CD4-positive, alpha-beta T cell treated with Interleukin-4 for 1 hour (primary cell): Measurements from ENCODE around the gene UFSP2.

ENCODE experiments used
- DNase-seq, 2 donors: peaks; one replicate each; pipeline ENCODE4 v3.0.0-alpha.2; 2020 to 2022

UFSP2 gene

GRCh38 chr4:185351691-185352090 lies 74.1 kb downstream of the UFSP2 start:
- no peak for DNase-seq
